ENCODE data around the gene GRIK2.

DNA sequence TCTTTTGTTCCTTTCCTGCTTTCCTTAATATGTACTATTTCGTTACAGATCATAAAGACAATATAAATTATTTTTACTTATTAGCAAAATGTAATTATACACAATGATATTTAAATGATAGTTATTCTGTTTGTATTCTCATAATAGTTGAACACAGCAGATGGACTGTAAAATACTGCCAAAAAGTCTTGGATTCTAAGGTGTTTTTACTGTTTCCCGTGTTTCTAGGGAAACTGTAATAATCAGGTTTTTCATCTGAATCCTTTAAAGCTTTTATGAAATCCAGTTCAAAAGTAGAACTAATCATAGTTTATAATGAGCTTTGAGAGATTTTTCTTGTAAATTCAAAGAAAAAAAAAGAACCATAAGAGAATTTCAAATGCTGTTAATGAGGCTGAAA lies 148.4 kb downstream of the GRIK2 start:
- no peak for TF ChIP-seq SIN3A (IDR thresholded peaks at IDR 0.05; ENCODE audit: borderline replicate concordance, insufficient read depth, low read length)
- TF ChIP-seq FOXP2 (optimal IDR thresholded peaks at IDR 0.05; ENCODE audit: borderline replicate concordance, extremely low read depth, extremely low read length, insufficient read depth): no peak
- TF ChIP-seq TAF1 (IDR thresholded peaks at IDR 0.05; ENCODE audit: borderline replicate concordance, insufficient read depth, low read length): no peak

All from PFSK-1 (cell line).